H9 (cell line): ENCODE measurements around the gene BHLHE23. TPM values are rescaled to one million over a fixed set of nuclear protein-coding genes. Genes with fewer than 3 reads are reported as not detected.

ENCODE experiments used
- DNase-seq: peaks from one replicate; pipeline ENCODE4 v3.0.0-alpha.2; 2017
- H2AFZ ChIP-seq: one replicate; pipeline ENCODE4 v1.6.1; 2013; ENCODE audit warnings: mild to moderate bottlenecking, low read length, control low read depth, moderate library complexity
- H2AK5ac ChIP-seq: 2 replicates; pipeline ENCODE4 v1.6.1; 2013; ENCODE audit warnings: low read length, control low read depth, mixed read lengths; ENCODE audit not compliant: insufficient read length
- H2BK120ac ChIP-seq: one replicate; pipeline ENCODE4 v1.6.1; 2013; ENCODE audit warnings: low read depth, mild to moderate bottlenecking, low read length, control low read depth, inconsistent platforms; ENCODE audit not compliant: poor library complexity, severe bottlenecking
- H2BK12ac ChIP-seq: 2 replicates; pipeline ENCODE4 v1.6.1; 2013; ENCODE audit warnings: low read length, control low read depth, mixed read lengths, low read depth; ENCODE audit not compliant: insufficient read length
- H2BK15ac ChIP-seq: 2 replicates; pipeline ENCODE4 v1.6.1; 2013; ENCODE audit warnings: low read depth, low read length, control low read depth
- H2BK20ac ChIP-seq: one replicate; pipeline ENCODE4 v1.6.1; 2013; ENCODE audit warnings: low read depth, mild to moderate bottlenecking, low read length, control low read depth, inconsistent platforms; ENCODE audit not compliant: poor library complexity, severe bottlenecking
- H2BK5ac ChIP-seq: 2 replicates; pipeline ENCODE4 v1.6.1; 2013; ENCODE audit warnings: low read length, control low read depth, mixed read lengths; ENCODE audit not compliant: insufficient read length
- H3K14ac ChIP-seq: 2 replicates; pipeline ENCODE4 v1.6.1; 2013; ENCODE audit warnings: low read length, control low read depth; ENCODE audit not compliant: insufficient read depth
- H3K18ac ChIP-seq: 2 replicates; pipeline ENCODE4 v1.6.1; 2013; ENCODE audit warnings: low read depth, mild to moderate bottlenecking, mixed read lengths, low read length, control low read depth; ENCODE audit not compliant: insufficient read length
- H3K23ac ChIP-seq: 2 replicates; pipeline ENCODE4 v1.6.1; 2013; ENCODE audit warnings: low read length, control low read depth, mixed read lengths, low read depth; ENCODE audit not compliant: insufficient read length
- H3K23me2 ChIP-seq: 2 replicates; pipeline ENCODE4 v1.6.1; 2013; ENCODE audit warnings: low read depth, mild to moderate bottlenecking, mixed read lengths, low read length, control low read depth; ENCODE audit not compliant: insufficient read length, poor library complexity, severe bottlenecking
- H3K27ac ChIP-seq: 2 replicates; pipeline ENCODE4 v1.5.1; 2013; ENCODE audit warnings: low read length, control low read depth, mixed read lengths, low read depth; ENCODE audit not compliant: insufficient read length
- H3K27me3 ChIP-seq: 2 replicates; pipeline ENCODE4 v1.6.1; 2013; ENCODE audit warnings: low read length, control low read depth, inconsistent platforms; ENCODE audit not compliant: insufficient read depth
- H3K4ac ChIP-seq: 2 replicates; pipeline ENCODE4 v1.6.1; 2013; ENCODE audit warnings: low read depth, mild to moderate bottlenecking, control low read depth, inconsistent platforms, low read length, moderate library complexity
- H3K4me1 ChIP-seq: 2 replicates; pipeline ENCODE4 v1.6.1; 2013; ENCODE audit warnings: low read length, control low read depth, inconsistent platforms; ENCODE audit not compliant: insufficient read depth
- H3K4me2 ChIP-seq: 2 replicates; pipeline ENCODE4 v1.6.1; 2013; ENCODE audit warnings: low read length, control low read depth, mixed read lengths; ENCODE audit not compliant: insufficient read length, insufficient read depth
- H3K56ac ChIP-seq: 2 replicates; pipeline ENCODE4 v1.6.1; 2013; ENCODE audit warnings: low read depth, mild to moderate bottlenecking, mixed read lengths, low read length, control low read depth; ENCODE audit not compliant: insufficient read length
- H3K79me1 ChIP-seq: 2 replicates; pipeline ENCODE4 v1.6.1; 2013; ENCODE audit warnings: low read depth, mild to moderate bottlenecking, moderate library complexity, low read length, control low read depth, inconsistent platforms; ENCODE audit not compliant: insufficient read depth, poor library complexity, severe bottlenecking
- H3K79me2 ChIP-seq: 2 replicates; pipeline ENCODE4 v1.6.1; 2013; ENCODE audit warnings: low read length, control low read depth, inconsistent platforms; ENCODE audit not compliant: insufficient read depth
- H3K9ac ChIP-seq: 2 replicates; pipeline ENCODE4 v1.6.1; 2013; ENCODE audit warnings: low read length, control low read depth, mixed read lengths; ENCODE audit not compliant: insufficient read length; ENCODE audit errors: extremely low read depth
- H3K9me3 ChIP-seq: one replicate; pipeline ENCODE4 v1.6.1; 2013; ENCODE audit warnings: low read depth, low read length, inconsistent platforms; ENCODE audit not compliant: control insufficient read depth
- H3T11ph ChIP-seq: one replicate; pipeline ENCODE4 v1.6.1; 2013; ENCODE audit warnings: mild to moderate bottlenecking, low read length, control low read depth, inconsistent platforms
- H4K20me1 ChIP-seq: one replicate; pipeline ENCODE4 v1.6.1; 2013; ENCODE audit not compliant: control insufficient read depth, insufficient read length, insufficient read depth
- H4K5ac ChIP-seq: 2 replicates; pipeline ENCODE4 v1.6.1; 2013; ENCODE audit warnings: low read depth, mild to moderate bottlenecking, mixed read lengths, low read length, control low read depth; ENCODE audit not compliant: insufficient read length
- H4K8ac ChIP-seq: replicated peaks from 2 replicates; pipeline ENCODE4 v1.6.1; 2013; ENCODE audit warnings: low read length, control low read depth, mixed read lengths, low read depth; ENCODE audit not compliant: insufficient read length
- H4K91ac ChIP-seq: 2 replicates; pipeline ENCODE4 v1.6.1; 2013; ENCODE audit warnings: low read depth, mild to moderate bottlenecking, moderate library complexity, mixed read lengths, low read length, control low read depth; ENCODE audit not compliant: insufficient read length
- H3K27ac Mint-ChIP-seq, 3 experiments: 2 replicates in 2 of 3; 3 replicates in 1 of 3; pipeline ENCODE4 v1.8.0; 2020 to 2021; ENCODE audit warnings: mixed read lengths in 3 of 3, mild to moderate bottlenecking in 1 of 3, moderate library complexity in 1 of 3
- H3K27me3 Mint-ChIP-seq: 2 replicates; pipeline ENCODE4 v1.8.0; 2021; ENCODE audit warnings: low read depth, mild to moderate bottlenecking, moderate library complexity, mixed read lengths
- H3K36me3 Mint-ChIP-seq, 3 experiments: 2 replicates in 2 of 3; 3 replicates in 1 of 3; pipeline ENCODE4 v1.8.0; 2020 to 2021; ENCODE audit warnings: low read depth in 3 of 3, mixed read lengths in 3 of 3; ENCODE audit not compliant: insufficient read depth in 1 of 3
- H3K4me1 Mint-ChIP-seq, 2 experiments: 2 replicates each; pipeline ENCODE4 v1.8.0; 2020; ENCODE audit warnings: mixed read lengths in 2 of 2
- H3K4me3 Mint-ChIP-seq, 2 experiments: 2 replicates in 1 of 2; 3 replicates in 1 of 2; pipeline ENCODE4 v1.8.0; 2020 to 2021; ENCODE audit warnings: mild to moderate bottlenecking in 2 of 2, mixed read lengths in 2 of 2, moderate library complexity in 1 of 2
- H3K9me3 Mint-ChIP-seq, 2 experiments: 2 replicates in 1 of 2; 3 replicates in 1 of 2; pipeline ENCODE4 v1.8.0; 2020; ENCODE audit warnings: mild to moderate bottlenecking in 2 of 2, mixed read lengths in 2 of 2, moderate library complexity in 1 of 2
- WGBS: extraction: QIAGEN DNeasy Blood & Tissue Kit; methylation state at CpG from one replicate; pipeline ENCODE4 v1.1.7; 2013; ENCODE audit warnings: missing lambda C conversion rate, low lambda C conversion rate, mixed read lengths; ENCODE audit not compliant: insufficient read length; ENCODE audit errors: extremely low coverage; 5-methylcytosine and 5-hydroxymethylcytosine counted together
- total RNA-seq: library from RNA; stranded (reverse); gene quantifications from 2 replicates; pipeline ENCODE4 v1.2.1, GENCODE V29; 2021
- TF ChIP-seq, protein P1 (sequence below): fragments of 200-600 bp; sonication (generic); conservative IDR thresholded peaks from 3 replicates; pipeline ENCODE4 v1.8.0; 2021; ENCODE audit warnings: antibody characterized with exemption, mild to moderate bottlenecking

Gene BHLHE23
- total RNA-seq, 1 experiment from 2014 or later, result 0.35 TPM

GRCh38 chr20:63023936-63024571, 17.3 kb upstream of the BHLHE23 start:
- Histone ChIP-seq H4K91ac (no peak overlapping the region), H2BK12ac (no peak overlapping the region), H2AFZ (no peak overlapping the region), H3T11ph (no peak overlapping the region), H4K20me1 (no peaks in the 10 kb centered on the region), H2BK15ac (no peak overlapping the region), H3K79me2 (no peaks in the 10 kb centered on the region), H2BK120ac (no peak overlapping the region), H3K18ac (no peak overlapping the region), H3K23ac (no peak overlapping the region), H3K4me2 (no peak overlapping the region), H3K27me3 (no peaks in the 10 kb centered on the region; the same call in 1 of the 2 replicates), H3K14ac (no peak overlapping the region), H3K9me3 (no peaks in the 10 kb centered on the region), H4K8ac (no peak overlapping the region), H3K27ac (no peak overlapping the region), H3K9ac (no peak overlapping the region), H2BK20ac (no peak overlapping the region), H3K79me1 (no peaks in the 10 kb centered on the region), H2AK5ac (no peak overlapping the region), H3K4me1 (no peaks in the 10 kb centered on the region; the same call in 1 of the 2 replicates), H3K23me2 (peaks cover 4% of the 10 kb centered on the region), H3K56ac (no peak overlapping the region), H4K5ac (no peak overlapping the region), H2BK5ac (no peak overlapping the region), H3K4ac (no peak overlapping the region)
- DNase-seq, result peak; percentile 23
- H3K27me3 Mint-ChIP-seq, result peaks cover 13% of the 10 kb centered on the region
- no CpG with 5 or more reads among the region's 33 CpGs for WGBS
- H3K4me1 Mint-ChIP-seq, result peaks cover 6 to 21% of the 10 kb centered on the region in 2 experiments; a peak in 3 of 4 replicates
- TF ChIP-seq, protein P1, sequence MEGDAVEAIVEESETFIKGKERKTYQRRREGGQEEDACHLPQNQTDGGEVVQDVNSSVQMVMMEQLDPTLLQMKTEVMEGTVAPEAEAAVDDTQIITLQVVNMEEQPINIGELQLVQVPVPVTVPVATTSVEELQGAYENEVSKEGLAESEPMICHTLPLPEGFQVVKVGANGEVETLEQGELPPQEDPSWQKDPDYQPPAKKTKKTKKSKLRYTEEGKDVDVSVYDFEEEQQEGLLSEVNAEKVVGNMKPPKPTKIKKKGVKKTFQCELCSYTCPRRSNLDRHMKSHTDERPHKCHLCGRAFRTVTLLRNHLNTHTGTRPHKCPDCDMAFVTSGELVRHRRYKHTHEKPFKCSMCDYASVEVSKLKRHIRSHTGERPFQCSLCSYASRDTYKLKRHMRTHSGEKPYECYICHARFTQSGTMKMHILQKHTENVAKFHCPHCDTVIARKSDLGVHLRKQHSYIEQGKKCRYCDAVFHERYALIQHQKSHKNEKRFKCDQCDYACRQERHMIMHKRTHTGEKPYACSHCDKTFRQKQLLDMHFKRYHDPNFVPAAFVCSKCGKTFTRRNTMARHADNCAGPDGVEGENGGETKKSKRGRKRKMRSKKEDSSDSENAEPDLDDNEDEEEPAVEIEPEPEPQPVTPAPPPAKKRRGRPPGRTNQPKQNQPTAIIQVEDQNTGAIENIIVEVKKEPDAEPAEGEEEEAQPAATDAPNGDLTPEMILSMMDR, result no peak
- peaks cover 12 to 14% of the 10 kb centered on the region in 2 experiments for H3K9me3 Mint-ChIP-seq
- H3K4me3 Mint-ChIP-seq, result no peak overlapping the region
- H3K36me3 Mint-ChIP-seq, result peaks cover 0 to 17% (median 3%) of the 10 kb centered on the region in 3 experiments; a peak in 4 of 7 replicates
- H3K27ac Mint-ChIP-seq, result no peak overlapping the region
